Erythroblast (primary cell): Measurements from ENCODE around the gene EXOC6.

Source experiments
- GATA1 ChIP-seq: IDR thresholded peaks from 2 replicates; pipeline ENCODE4 v1.6.1; 2011; ENCODE audit warnings: low read depth, mild to moderate bottlenecking, control low read depth, low read length, moderate library complexity
- POLR2A ChIP-seq: IDR thresholded peaks from 2 replicates; pipeline ENCODE4 v1.6.1; 2011; ENCODE audit warnings: mild to moderate bottlenecking, low read length

GRCh38 chr10:92846344-92846743 lies 2.0 kb upstream of the EXOC6 start:
- TF ChIP-seq POLR2A, result no peak
- no peak for TF ChIP-seq GATA1
